ENCODE results near the gene RPSA. TPM values are rescaled to one million over a fixed set of nuclear protein-coding genes. Genes with fewer than 3 reads are reported as not detected.
A peak's percentile ranks its signal among the peaks of the same experiment; 100 is the strongest.

RPSA gene
- total and polyA plus RNA-seq, 9 of the 15 experiments (the other 6 are each of a cell fraction or from before 2014, with no cell fraction given): 2,290 to 4,272 (median 2,730) TPM

- peak overlapping the region; percentile 33; the same call in 1 of the 2 replicates for H3K4me2 ChIP-seq (ENCODE audit: insufficient read depth, low read length)
- no peak for TF ChIP-seq ZNF445 (CRISPR knock-in tag; IDR thresholded peaks at IDR 0.05; ENCODE audit: low read depth)
- peak; percentile 59 for TF ChIP-seq REST (IDR thresholded peaks at IDR 0.05; ENCODE audit: borderline replicate concordance)
- no peak for TF ChIP-seq REST (CRISPR knock-in tag; IDR thresholded peaks at IDR 0.05; ENCODE audit: low read depth)
- no peak for TF ChIP-seq SOX6 (IDR thresholded peaks at IDR 0.05)
- peaks cover 51% of the 10 kb centered on the region for H3K36me3 ChIP-seq (ENCODE audit: control insufficient read depth, insufficient read depth, low read length)
- DNase-seq (ENCODE audit: extremely low read depth in 1 of 4, low spot score in 3 of 4): no peak
- FAIRE-seq: no peak
- no peaks in the 10 kb centered on the region for H3K9me3 ChIP-seq (replicated peaks; ENCODE audit: control insufficient read depth, insufficient read depth, low read depth, low read length)
- POLR2A ChIA-PET: interaction anchor here (1.0 to 2.7 kb wide), 3 partner anchors 10 to 19 kb away, joined by 3 to 29 read pairs (median 8); partner anchors contain the start of gene RPSA
- H3K27me3 ChIP-seq (ENCODE audit: control insufficient read depth in 2 of 2, insufficient read depth in 2 of 2, low read length in 2 of 2): no peaks in the 10 kb centered on the region
- no TSS peak for BruUV-seq (replicated peaks)
- peaks cover 14% of the 10 kb centered on the region for H3K9me1 ChIP-seq (ENCODE audit: control insufficient read depth, insufficient read depth, low read length)
- in situ Hi-C loops (cut with MboI) (loop anchor here (10.0 kb wide), 1 partner anchor 263 kb away; no protein-coding TSS in a partner anchor), intact Hi-C loops (cut with micrococcal nuclease) (loop anchor here (10.0 kb wide), 1 partner anchor 1067 kb away; the partner anchor contains the start of gene RPL14)
- CTCF ChIA-PET (ENCODE audit: low intra/inter-chr PET ratio): no interaction called here
- no peak overlapping the region for H2AFZ ChIP-seq (ENCODE audit: low read depth, low read length)
- H4K20me1 ChIP-seq (replicated peaks; ENCODE audit: control insufficient read depth, insufficient read depth, low read length): peaks cover 27% of the 10 kb centered on the region
- peak overlapping the region; percentile 2; the same call in 1 of the 3 replicates for H3K27ac ChIP-seq (ENCODE audit: extremely low read depth, low read depth, low read length)
- no peak overlapping the region for H3K4me3 ChIP-seq
- H3K79me2 ChIP-seq (ENCODE audit: control insufficient read depth, insufficient read depth, low read length): peaks cover 75% of the 10 kb centered on the region
- H3K4me1 ChIP-seq (replicated peaks in 1 of 2; ENCODE audit: control insufficient read depth in 2 of 2, insufficient read depth in 2 of 2, low read length in 2 of 2): peaks cover 47 to 51% of the 10 kb centered on the region in 2 experiments
- 44% methylated on average over 2 of the region's 2 CpGs for WGBS (ENCODE audit: insufficient coverage, low coverage, missing lambda C conversion rate)
- no peak for ATAC-seq
- peak overlapping the region; percentile 7 to 77; a peak in 2 of 4 replicates for H3K9ac ChIP-seq (ENCODE audit: insufficient read depth in 1 of 2, low read depth in 2 of 2, low read length in 2 of 2)
These were observed 18.4 kb upstream of the RPSA start for GRCh38 chr3:39388153-39388552.
